PC-9 (cell line): ENCODE data around the gene VCX. TPM values are rescaled to one million over a fixed set of nuclear protein-coding genes. Genes with fewer than 3 reads are reported as not detected.

ENCODE experiments used
- BruUV-seq: library from RNA; stranded (reverse); fragments of 400-500 nt; replicated peaks from 2 replicates; lab custom pipeline; 2021; lab: Mats Ljungman, UMichigan
- CTCF ChIA-PET: fragments of 300-600 bp; sonication (Branson Sonifier 250); formaldehyde crosslinking; loops from one replicate; lab custom pipeline; 2022; ENCODE audit warnings: antibody characterized with exemption; lab: Charles Lee
- POLR2A ChIA-PET: fragments of 300-600 bp; sonication (Branson Sonifier 250); formaldehyde crosslinking; loops from one replicate; lab custom pipeline; 2022; ENCODE audit warnings: antibody characterized with exemption; ENCODE audit not compliant: unreplicated experiment; lab: Charles Lee
- DNase-seq, 2 experiments: peaks; one replicate each; pipeline versions ENCODE4 v3.0.0 to v3.0.0-alpha.2; 2015 to 2022; ENCODE audit warnings: mixed read lengths in 1 of 2
- H2AFZ ChIP-seq: fragments of 200-600 bp; sonication (generic); 2 replicates; pipeline ENCODE4 v1.8.1; 2017; ENCODE audit warnings: antibody characterized with exemption
- H3F3A ChIP-seq: fragments of 200-600 bp; sonication (generic); 2 replicates; pipeline ENCODE4 v1.8.1; 2017; ENCODE audit warnings: antibody characterized with exemption, mild to moderate bottlenecking, low read depth; ENCODE audit not compliant: insufficient read depth
- H3K27ac ChIP-seq: fragments of 200-600 bp; sonication (generic); 2 replicates; pipeline ENCODE4 v1.6.1; 2016; ENCODE audit warnings: mixed run types
- H3K27me3 ChIP-seq: fragments of 200-600 bp; sonication (generic); 2 replicates; pipeline ENCODE4 v1.6.1; 2016; ENCODE audit warnings: low read depth, mixed run types; ENCODE audit not compliant: insufficient read depth
- H3K36me3 ChIP-seq: fragments of 200-600 bp; sonication (generic); 2 replicates; pipeline ENCODE4 v1.6.1; 2016; ENCODE audit warnings: low read depth, mixed run types
- H3K4me1 ChIP-seq: fragments of 200-600 bp; sonication (generic); replicated peaks from 2 replicates; pipeline ENCODE4 v1.6.1; 2016; ENCODE audit warnings: mixed run types; ENCODE audit not compliant: insufficient read depth
- H3K4me2 ChIP-seq: fragments of 200-600 bp; sonication (generic); 2 replicates; pipeline ENCODE4 v1.6.1; 2017; ENCODE audit warnings: mixed run types
- H3K4me3 ChIP-seq: fragments of 200-600 bp; sonication (generic); 2 replicates; pipeline ENCODE4 v1.6.1; 2016; ENCODE audit warnings: mixed run types
- H3K79me2 ChIP-seq: fragments of 200-600 bp; sonication (generic); 2 replicates; pipeline ENCODE4 v1.6.1; 2017; ENCODE audit warnings: low read depth, mixed run types
- H3K9me2 ChIP-seq: fragments of 200-600 bp; sonication (generic); 2 replicates; pipeline ENCODE4 v1.8.1; 2017; ENCODE audit warnings: mild to moderate bottlenecking; ENCODE audit not compliant: insufficient read depth
- H3K9me3 ChIP-seq: fragments of 200-600 bp; sonication (generic); 2 replicates; pipeline ENCODE4 v1.8.1; 2016; ENCODE audit warnings: low read depth; ENCODE audit not compliant: insufficient read depth
- H4K20me1 ChIP-seq: fragments of 200-600 bp; sonication (generic); 2 replicates; pipeline ENCODE4 v1.8.1; 2017; ENCODE audit not compliant: insufficient read depth
- EZH2 ChIP-seq: fragments of 200-600 bp; sonication (generic); IDR thresholded peaks from 2 replicates; pipeline ENCODE4 v1.8.0; 2017; ENCODE audit warnings: antibody characterized with exemption, low read depth
- intact Hi-C: fragments of 100-400 bp; cut with micrococcal nuclease; formaldehyde crosslinking; loops from one replicate; pipeline ENCODE4 v1.10.0; 2022; ENCODE audit not compliant: unreplicated experiment
- total RNA-seq: library from RNA; stranded (reverse); gene quantifications from 2 replicates; pipeline ENCODE4 v1.2.3, GENCODE V29; 2021
- TF ChIP-seq, protein P1 (sequence below): fragments of 200-600 bp; sonication (generic); conservative IDR thresholded peaks from 2 replicates; pipeline ENCODE4 v1.6.1; 2017; ENCODE audit warnings: mixed run types, antibody characterized with exemption, mild to moderate bottlenecking, moderate library complexity

Gene VCX
- total RNA-seq, 1 experiment from 2014 or later: 0.57 TPM

GRCh38 chrX:7852166-7852565 lies 9.2 kb downstream of the VCX start:
- no peaks in the 10 kb centered on the region for H4K20me1 ChIP-seq
- no TSS peak for BruUV-seq
- H3K79me2 ChIP-seq: no peaks in the 10 kb centered on the region
- CTCF ChIA-PET: no interaction called here
- intact Hi-C loops: no loop called here
- H3K9me3 ChIP-seq: no peaks in the 10 kb centered on the region
- no peak overlapping the region for H2AFZ ChIP-seq
- POLR2A ChIA-PET: no interaction called here
- no peaks in the 10 kb centered on the region for H3F3A ChIP-seq
- no peak overlapping the region for H3K27ac ChIP-seq
- H3K4me1 ChIP-seq: no peaks in the 10 kb centered on the region
- no peak overlapping the region for H3K4me2 ChIP-seq
- H3K9me2 ChIP-seq: no peaks in the 10 kb centered on the region
- DNase-seq: no peak
- no peak overlapping the region for H3K4me3 ChIP-seq
- H3K36me3 ChIP-seq: no peaks in the 10 kb centered on the region
- TF ChIP-seq, protein P1, sequence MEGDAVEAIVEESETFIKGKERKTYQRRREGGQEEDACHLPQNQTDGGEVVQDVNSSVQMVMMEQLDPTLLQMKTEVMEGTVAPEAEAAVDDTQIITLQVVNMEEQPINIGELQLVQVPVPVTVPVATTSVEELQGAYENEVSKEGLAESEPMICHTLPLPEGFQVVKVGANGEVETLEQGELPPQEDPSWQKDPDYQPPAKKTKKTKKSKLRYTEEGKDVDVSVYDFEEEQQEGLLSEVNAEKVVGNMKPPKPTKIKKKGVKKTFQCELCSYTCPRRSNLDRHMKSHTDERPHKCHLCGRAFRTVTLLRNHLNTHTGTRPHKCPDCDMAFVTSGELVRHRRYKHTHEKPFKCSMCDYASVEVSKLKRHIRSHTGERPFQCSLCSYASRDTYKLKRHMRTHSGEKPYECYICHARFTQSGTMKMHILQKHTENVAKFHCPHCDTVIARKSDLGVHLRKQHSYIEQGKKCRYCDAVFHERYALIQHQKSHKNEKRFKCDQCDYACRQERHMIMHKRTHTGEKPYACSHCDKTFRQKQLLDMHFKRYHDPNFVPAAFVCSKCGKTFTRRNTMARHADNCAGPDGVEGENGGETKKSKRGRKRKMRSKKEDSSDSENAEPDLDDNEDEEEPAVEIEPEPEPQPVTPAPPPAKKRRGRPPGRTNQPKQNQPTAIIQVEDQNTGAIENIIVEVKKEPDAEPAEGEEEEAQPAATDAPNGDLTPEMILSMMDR: no peak
- TF ChIP-seq EZH2: no peak
- H3K27me3 ChIP-seq: no peaks in the 10 kb centered on the region

DNA sequence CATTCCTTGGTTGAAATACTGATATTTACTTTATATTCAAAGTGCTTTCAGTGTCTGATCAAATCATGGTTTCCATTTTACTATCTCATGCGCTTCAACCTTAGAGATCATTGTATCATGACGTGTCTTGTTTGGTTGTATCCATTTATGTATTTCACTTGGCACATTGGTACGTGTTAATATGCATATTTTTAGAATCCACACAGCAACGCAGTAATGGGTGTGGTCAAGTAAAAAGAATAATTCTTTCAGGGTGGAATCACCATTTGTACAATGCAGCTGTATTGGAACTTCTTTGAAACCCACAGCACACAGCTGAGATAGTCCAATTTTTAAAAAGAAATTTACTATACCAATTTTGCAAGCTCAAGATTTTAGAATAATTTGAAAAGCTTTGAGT lies 29.1 kb downstream of the VCX start:
- H2AFZ ChIP-seq: no peak overlapping the region
- BruUV-seq: no TSS peak
- H3K4me2 ChIP-seq: no peak overlapping the region
- CTCF ChIA-PET: no interaction called here
- H3K9me2 ChIP-seq: no peaks in the 10 kb centered on the region
- H4K20me1 ChIP-seq: no peaks in the 10 kb centered on the region
- H3K27me3 ChIP-seq: no peaks in the 10 kb centered on the region
- H3K36me3 ChIP-seq: no peaks in the 10 kb centered on the region
- no peaks in the 10 kb centered on the region for H3F3A ChIP-seq
- no peaks in the 10 kb centered on the region for H3K9me3 ChIP-seq
- POLR2A ChIA-PET: no interaction called here
- H3K79me2 ChIP-seq: no peaks in the 10 kb centered on the region
- H3K4me1 ChIP-seq: no peaks in the 10 kb centered on the region
- no peak overlapping the region for H3K27ac ChIP-seq
- intact Hi-C loops: no loop called here
- TF ChIP-seq, protein P1: no peak
- TF ChIP-seq EZH2: no peak
- no peak for DNase-seq
- no peak overlapping the region for H3K4me3 ChIP-seq

- Histone ChIP-seq H4K20me1 (no peaks in the 10 kb centered on the region), H3K9me2 (no peaks in the 10 kb centered on the region), H3K36me3 (no peaks in the 10 kb centered on the region), H2AFZ (no peak overlapping the region), H3K4me3 (no peak overlapping the region), H3F3A (no peaks in the 10 kb centered on the region), H3K79me2 (no peaks in the 10 kb centered on the region), H3K27me3 (no peaks in the 10 kb centered on the region), H3K4me1 (no peaks in the 10 kb centered on the region), H3K27ac (no peak overlapping the region), H3K9me3 (no peaks in the 10 kb centered on the region), H3K4me2 (no peak overlapping the region)
- ChIA-PET CTCF (no interaction called here), POLR2A (no interaction called here)
- TF ChIP-seq, protein P1: no peak
- TF ChIP-seq EZH2: no peak
- intact Hi-C loops: no loop called here
- no TSS peak for BruUV-seq
- DNase-seq: no peak
These were observed 34.0 kb downstream of the VCX start for GRCh38 chrX:7876957-7877356.
